ENCODE measurements around the gene NT5DC1.

DNA sequence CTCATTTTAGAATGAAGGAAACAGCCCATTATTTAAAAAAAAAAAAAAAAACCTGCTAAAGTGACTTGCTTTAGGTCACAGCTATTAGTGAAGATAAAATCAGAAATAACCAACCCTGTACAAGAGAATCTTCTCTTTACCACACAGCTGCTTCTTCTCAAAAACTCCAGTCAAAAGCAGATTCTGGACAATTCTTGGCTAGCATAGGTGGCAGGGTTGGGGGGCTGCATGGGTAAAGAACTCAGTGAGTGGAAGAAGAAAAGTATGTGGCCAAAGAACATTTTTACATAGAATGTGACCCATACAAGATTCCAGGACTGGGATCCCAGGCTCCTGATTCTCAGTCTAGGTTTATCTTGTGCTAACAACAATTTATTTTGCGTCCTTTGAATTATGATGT, 30.6 kb upstream of the NT5DC1 start:
- no peak for TF ChIP-seq EZH2 (IDR thresholded peaks at IDR 0.05)
- TF ChIP-seq JUND (IDR thresholded peaks at IDR 0.05) = no peak
- TF ChIP-seq FOSL1 (IDR thresholded peaks at IDR 0.05; ENCODE audit: low read depth) = no peak
- TF ChIP-seq, protein P1, sequence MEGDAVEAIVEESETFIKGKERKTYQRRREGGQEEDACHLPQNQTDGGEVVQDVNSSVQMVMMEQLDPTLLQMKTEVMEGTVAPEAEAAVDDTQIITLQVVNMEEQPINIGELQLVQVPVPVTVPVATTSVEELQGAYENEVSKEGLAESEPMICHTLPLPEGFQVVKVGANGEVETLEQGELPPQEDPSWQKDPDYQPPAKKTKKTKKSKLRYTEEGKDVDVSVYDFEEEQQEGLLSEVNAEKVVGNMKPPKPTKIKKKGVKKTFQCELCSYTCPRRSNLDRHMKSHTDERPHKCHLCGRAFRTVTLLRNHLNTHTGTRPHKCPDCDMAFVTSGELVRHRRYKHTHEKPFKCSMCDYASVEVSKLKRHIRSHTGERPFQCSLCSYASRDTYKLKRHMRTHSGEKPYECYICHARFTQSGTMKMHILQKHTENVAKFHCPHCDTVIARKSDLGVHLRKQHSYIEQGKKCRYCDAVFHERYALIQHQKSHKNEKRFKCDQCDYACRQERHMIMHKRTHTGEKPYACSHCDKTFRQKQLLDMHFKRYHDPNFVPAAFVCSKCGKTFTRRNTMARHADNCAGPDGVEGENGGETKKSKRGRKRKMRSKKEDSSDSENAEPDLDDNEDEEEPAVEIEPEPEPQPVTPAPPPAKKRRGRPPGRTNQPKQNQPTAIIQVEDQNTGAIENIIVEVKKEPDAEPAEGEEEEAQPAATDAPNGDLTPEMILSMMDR (IDR thresholded peaks at IDR 0.05 in 2 of 3, conservative IDR thresholded peaks at IDR 0.05 in 1 of 3; ENCODE audit: borderline replicate concordance in 1 of 3, insufficient read depth in 1 of 3, low read depth in 2 of 3, low read length in 2 of 3) = no peak
- TF ChIP-seq, protein P2, sequence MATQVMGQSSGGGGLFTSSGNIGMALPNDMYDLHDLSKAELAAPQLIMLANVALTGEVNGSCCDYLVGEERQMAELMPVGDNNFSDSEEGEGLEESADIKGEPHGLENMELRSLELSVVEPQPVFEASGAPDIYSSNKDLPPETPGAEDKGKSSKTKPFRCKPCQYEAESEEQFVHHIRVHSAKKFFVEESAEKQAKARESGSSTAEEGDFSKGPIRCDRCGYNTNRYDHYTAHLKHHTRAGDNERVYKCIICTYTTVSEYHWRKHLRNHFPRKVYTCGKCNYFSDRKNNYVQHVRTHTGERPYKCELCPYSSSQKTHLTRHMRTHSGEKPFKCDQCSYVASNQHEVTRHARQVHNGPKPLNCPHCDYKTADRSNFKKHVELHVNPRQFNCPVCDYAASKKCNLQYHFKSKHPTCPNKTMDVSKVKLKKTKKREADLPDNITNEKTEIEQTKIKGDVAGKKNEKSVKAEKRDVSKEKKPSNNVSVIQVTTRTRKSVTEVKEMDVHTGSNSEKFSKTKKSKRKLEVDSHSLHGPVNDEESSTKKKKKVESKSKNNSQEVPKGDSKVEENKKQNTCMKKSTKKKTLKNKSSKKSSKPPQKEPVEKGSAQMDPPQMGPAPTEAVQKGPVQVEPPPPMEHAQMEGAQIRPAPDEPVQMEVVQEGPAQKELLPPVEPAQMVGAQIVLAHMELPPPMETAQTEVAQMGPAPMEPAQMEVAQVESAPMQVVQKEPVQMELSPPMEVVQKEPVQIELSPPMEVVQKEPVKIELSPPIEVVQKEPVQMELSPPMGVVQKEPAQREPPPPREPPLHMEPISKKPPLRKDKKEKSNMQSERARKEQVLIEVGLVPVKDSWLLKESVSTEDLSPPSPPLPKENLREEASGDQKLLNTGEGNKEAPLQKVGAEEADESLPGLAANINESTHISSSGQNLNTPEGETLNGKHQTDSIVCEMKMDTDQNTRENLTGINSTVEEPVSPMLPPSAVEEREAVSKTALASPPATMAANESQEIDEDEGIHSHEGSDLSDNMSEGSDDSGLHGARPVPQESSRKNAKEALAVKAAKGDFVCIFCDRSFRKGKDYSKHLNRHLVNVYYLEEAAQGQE (IDR thresholded peaks at IDR 0.05; ENCODE audit: low read depth) = no peak
- TF ChIP-seq RAD21 (IDR thresholded peaks at IDR 0.05; ENCODE audit: low read depth) = no peak
- no peak for TF ChIP-seq EZH2phosphoT487 (IDR thresholded peaks at IDR 0.05; ENCODE audit: borderline replicate concordance)
- TF ChIP-seq POLR2A (IDR thresholded peaks at IDR 0.05; ENCODE audit: borderline replicate concordance, extremely low read depth, insufficient read depth, insufficient read length) = no peak
- no peak for TF ChIP-seq TCF7L2 (IDR thresholded peaks at IDR 0.05; ENCODE audit: borderline replicate concordance, extremely low read depth, insufficient read depth, insufficient read length)
- TF ChIP-seq, protein P3, sequence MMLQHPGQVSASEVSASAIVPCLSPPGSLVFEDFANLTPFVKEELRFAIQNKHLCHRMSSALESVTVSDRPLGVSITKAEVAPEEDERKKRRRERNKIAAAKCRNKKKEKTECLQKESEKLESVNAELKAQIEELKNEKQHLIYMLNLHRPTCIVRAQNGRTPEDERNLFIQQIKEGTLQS (IDR thresholded peaks at IDR 0.05) = no peak
- no peak for TF ChIP-seq SRF (IDR thresholded peaks at IDR 0.05; ENCODE audit: low read depth)
